Vagina (tissue), 2 donors: ENCODE results near the gene CDKN2D. TPM values are rescaled to one million over a fixed set of nuclear protein-coding genes. Genes with fewer than 3 reads are reported as not detected.
"Not testable (repeated sequence)": the region's sequence is repeated elsewhere in the genome, so short reads cannot be mapped to it uniquely, and the experiment has no call there.

Source experiments
- DNase-seq, 2 donors: peaks; one replicate each; pipeline ENCODE4 v3.0.0-alpha.2; 2017; ENCODE audit errors: extremely low spot score in 2 of 2
- H3K27ac ChIP-seq: fragments of 200-600 bp; sonication (generic); one replicate; pipeline ENCODE4 v1.5.1; 2019
- H3K27me3 ChIP-seq: fragments of 200-600 bp; sonication (generic); one replicate; pipeline ENCODE4 v1.5.1; 2019
- H3K36me3 ChIP-seq, 2 donors: fragments of 200-600 bp; sonication (generic); one replicate each; pipeline ENCODE4 v1.5.1; 2017 to 2019
- H3K4me1 ChIP-seq: fragments of 200-600 bp; sonication (generic); one replicate; pipeline ENCODE4 v1.5.1; 2019
- H3K4me3 ChIP-seq, 2 donors: fragments of 200-600 bp; sonication (generic); 1 replicate in 1 of 2; 2 replicates in 1 of 2; pipeline ENCODE4 v1.5.1; 2016 to 2019
- H3K9me3 ChIP-seq: fragments of 200-600 bp; sonication (generic); one replicate; pipeline ENCODE4 v1.5.1; 2019
- POLR2A ChIP-seq, 2 donors: fragments of 450-650 bp; IDR thresholded peaks; one replicate each; pipeline ENCODE4 v1.6.1; 2017; ENCODE audit warnings: antibody characterized with exemption in 2 of 2, mild to moderate bottlenecking in 2 of 2, moderate library complexity in 2 of 2
- POLR2AphosphoS5 ChIP-seq, 2 donors: sonication (generic); formaldehyde crosslinking; IDR thresholded peaks; one replicate each; pipeline ENCODE4 v1.9.0; 2017; ENCODE audit warnings: antibody characterized with exemption in 2 of 2, mild to moderate bottlenecking in 2 of 2, low read depth in 1 of 2; ENCODE audit not compliant: insufficient read depth in 1 of 2
- intact Hi-C: fragments of 100-400 bp; cut with DNase I; formaldehyde crosslinking; loops from one replicate; pipeline ENCODE4 v1.15.1; 2023
- total RNA-seq: library from RNA; depleted of rRNA; stranded (reverse); fragments of >200 nt; gene quantifications from one replicate; pipeline ENCODE4 v1.2.3, GENCODE V29; 2016
- TF ChIP-seq, protein P1 (sequence below), 3 experiments: fragments of 450-650 bp in 2 of 3; fragments of 200-600 bp in 1 of 3; sonication (generic) in 1 of 3; IDR thresholded peaks; one replicate each; pipeline ENCODE4 v1.5.1; 2017 to 2019; ENCODE audit warnings: antibody characterized with exemption in 3 of 3, mild to moderate bottlenecking in 2 of 3, moderate library complexity in 2 of 3

The CDKN2D gene
- total RNA-seq, 1 donor from 2014 or later: 22.8 TPM

DNA sequence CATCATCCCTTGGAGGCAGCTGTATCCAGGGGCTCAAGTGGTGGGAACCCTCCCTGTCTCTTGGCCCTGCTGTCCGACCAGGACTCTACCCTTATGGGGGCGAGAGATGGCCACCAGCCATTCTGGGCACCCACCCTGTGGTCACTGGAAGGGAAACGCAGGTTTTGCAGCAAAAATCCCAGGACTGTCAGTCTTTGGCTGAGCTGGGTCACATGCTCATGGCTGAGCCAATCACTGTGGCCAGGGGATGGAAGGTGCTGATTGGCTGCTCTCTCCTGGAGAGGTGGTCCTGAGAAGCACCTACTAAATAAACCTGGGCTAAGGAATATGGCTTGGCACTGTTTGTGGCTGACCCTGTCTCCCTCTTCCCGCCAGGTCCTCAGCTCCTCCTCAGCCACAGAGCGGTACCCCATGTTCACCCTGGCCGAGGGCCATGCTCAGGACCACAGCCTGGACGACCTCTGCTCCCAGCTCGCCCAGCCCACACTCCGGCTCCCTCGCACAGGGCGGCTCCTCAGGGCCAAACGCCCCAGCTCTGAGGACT, 16.2 kb downstream of the CDKN2D start:
- H3K27me3 ChIP-seq: no peaks in the 10 kb centered on the region
- H3K27ac ChIP-seq: no peak overlapping the region
- peaks cover 0 to 77% of the 10 kb centered on the region in 2 donors for H3K36me3 ChIP-seq
- no peaks in the 10 kb centered on the region for H3K9me3 ChIP-seq
- intact Hi-C loops: no loop called here
- H3K4me3 ChIP-seq: no peak overlapping the region
- peaks cover 47% of the 10 kb centered on the region for H3K4me1 ChIP-seq
- TF ChIP-seq POLR2AphosphoS5 (IDR thresholded peaks at IDR 0.05; ENCODE audit: insufficient read depth in 1 of 2, low read depth in 1 of 2) (no peak), POLR2A (IDR thresholded peaks at IDR 0.05) (no peak)
- TF ChIP-seq, protein P1, sequence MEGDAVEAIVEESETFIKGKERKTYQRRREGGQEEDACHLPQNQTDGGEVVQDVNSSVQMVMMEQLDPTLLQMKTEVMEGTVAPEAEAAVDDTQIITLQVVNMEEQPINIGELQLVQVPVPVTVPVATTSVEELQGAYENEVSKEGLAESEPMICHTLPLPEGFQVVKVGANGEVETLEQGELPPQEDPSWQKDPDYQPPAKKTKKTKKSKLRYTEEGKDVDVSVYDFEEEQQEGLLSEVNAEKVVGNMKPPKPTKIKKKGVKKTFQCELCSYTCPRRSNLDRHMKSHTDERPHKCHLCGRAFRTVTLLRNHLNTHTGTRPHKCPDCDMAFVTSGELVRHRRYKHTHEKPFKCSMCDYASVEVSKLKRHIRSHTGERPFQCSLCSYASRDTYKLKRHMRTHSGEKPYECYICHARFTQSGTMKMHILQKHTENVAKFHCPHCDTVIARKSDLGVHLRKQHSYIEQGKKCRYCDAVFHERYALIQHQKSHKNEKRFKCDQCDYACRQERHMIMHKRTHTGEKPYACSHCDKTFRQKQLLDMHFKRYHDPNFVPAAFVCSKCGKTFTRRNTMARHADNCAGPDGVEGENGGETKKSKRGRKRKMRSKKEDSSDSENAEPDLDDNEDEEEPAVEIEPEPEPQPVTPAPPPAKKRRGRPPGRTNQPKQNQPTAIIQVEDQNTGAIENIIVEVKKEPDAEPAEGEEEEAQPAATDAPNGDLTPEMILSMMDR (IDR thresholded peaks at IDR 0.05): no peak
- no peak for DNase-seq

DNA sequence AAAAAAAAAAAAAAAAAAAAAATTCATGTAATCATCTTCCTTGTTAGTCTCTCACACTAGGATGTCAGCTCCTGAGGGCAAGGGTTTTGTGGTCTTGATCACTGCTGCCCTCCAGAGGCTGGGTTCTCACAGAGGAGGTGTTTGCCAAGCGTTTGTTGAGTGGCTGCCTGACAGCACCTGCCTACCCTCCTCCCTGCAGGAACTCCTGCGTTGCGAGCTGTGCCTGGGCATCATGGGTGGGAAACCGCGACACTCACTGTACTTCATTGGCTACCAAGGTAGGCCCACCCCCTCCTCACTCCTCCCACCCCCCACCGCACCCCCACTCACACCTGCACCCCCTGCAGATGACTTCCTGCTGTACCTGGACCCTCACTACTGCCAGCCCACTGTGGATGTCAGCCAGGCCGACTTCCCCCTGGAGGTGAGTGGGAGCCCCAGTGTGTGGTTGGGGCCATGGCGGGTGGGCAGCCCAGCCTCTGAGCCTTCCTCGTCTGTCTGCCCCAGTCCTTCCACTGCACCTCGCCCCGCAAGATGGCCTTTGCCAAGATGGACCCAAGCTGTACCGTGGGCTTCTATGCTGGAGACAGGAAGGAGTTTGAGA, 17.0 kb downstream of the CDKN2D start:
- Histone ChIP-seq H3K4me1 (peaks cover 46% of the 10 kb centered on the region), H3K4me3 (no peak overlapping the region), H3K27ac (no peak overlapping the region), H3K9me3 (no peaks in the 10 kb centered on the region), H3K27me3 (no peaks in the 10 kb centered on the region), H3K36me3 (peaks cover 0 to 78% of the 10 kb centered on the region in 2 donors)
- TF ChIP-seq POLR2A (IDR thresholded peaks at IDR 0.05) (no peak), POLR2AphosphoS5 (IDR thresholded peaks at IDR 0.05; ENCODE audit: insufficient read depth in 1 of 2, low read depth in 1 of 2) (no peak)
- TF ChIP-seq, protein P1 (IDR thresholded peaks at IDR 0.05): no peak
- DNase-seq: no peak
- intact Hi-C loops: no loop called here

DNA sequence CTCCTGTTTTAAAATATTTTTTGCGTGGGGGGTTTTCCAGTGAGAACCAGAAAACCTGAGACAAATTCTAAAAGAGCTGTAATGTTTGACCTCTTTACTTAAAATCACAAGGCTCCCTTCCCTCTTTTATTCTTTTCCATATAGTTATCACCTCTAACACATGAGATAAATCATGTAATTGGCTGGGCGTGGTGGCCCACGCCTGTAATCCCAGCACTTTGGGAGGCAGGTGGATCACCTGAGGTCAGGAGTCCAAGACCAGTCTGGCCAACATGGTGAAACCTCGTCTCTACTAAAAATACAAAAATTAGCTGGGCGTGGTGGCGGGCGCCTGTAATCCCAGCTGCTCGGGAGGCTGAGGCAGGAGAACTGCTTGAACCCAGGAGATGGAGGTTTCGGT, 17.8 kb downstream of the CDKN2D start:
- H3K9me3 ChIP-seq, intact Hi-C loops: not testable (repeated sequence)
- H3K4me1 ChIP-seq: peaks cover 39% of the 10 kb centered on the region

DNA sequence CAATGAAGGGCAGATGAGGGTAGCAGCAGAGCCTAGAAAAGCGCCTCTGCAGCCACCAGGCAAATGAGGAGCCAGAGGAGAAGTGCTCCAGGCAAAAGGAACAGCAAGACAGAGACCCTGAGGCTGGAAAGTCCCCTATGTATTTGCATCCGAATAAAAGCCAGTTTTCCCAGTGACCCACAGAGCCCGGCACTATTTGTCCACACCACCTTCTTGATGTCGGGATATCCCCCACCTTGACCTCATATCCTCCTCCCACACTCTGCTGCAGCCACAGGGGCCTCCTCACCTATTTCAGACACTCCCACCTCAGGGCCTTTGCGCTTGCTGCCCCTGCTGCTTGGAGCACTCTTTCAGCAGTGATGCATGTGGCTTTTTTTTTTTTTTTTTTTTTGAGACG, 18.4 kb downstream of the CDKN2D start:
- no peak overlapping the region for H3K4me3 ChIP-seq
- no peaks in the 10 kb centered on the region for H3K9me3 ChIP-seq
- H3K4me1 ChIP-seq: peaks cover 39% of the 10 kb centered on the region
- DNase-seq: no peak
- H3K27ac ChIP-seq: no peak overlapping the region
- no peaks in the 10 kb centered on the region for H3K27me3 ChIP-seq
- no peak for TF ChIP-seq POLR2A (IDR thresholded peaks at IDR 0.05)
- TF ChIP-seq, protein P1 (IDR thresholded peaks at IDR 0.05): no peak
- no peak for TF ChIP-seq POLR2AphosphoS5 (IDR thresholded peaks at IDR 0.05; ENCODE audit: insufficient read depth in 1 of 2, low read depth in 1 of 2)
- intact Hi-C loops: no loop called here
- peaks cover 0 to 78% of the 10 kb centered on the region in 2 donors for H3K36me3 ChIP-seq

More for the DNA sequence above, 17.8 kb downstream of the CDKN2D start:
- not testable (repeated sequence) for H3K4me3 ChIP-seq, DNase-seq, H3K27me3 ChIP-seq, H3K27ac ChIP-seq
- H3K36me3 ChIP-seq: peaks cover 0 to 81% of the 10 kb centered on the region in 2 donors

DNA sequence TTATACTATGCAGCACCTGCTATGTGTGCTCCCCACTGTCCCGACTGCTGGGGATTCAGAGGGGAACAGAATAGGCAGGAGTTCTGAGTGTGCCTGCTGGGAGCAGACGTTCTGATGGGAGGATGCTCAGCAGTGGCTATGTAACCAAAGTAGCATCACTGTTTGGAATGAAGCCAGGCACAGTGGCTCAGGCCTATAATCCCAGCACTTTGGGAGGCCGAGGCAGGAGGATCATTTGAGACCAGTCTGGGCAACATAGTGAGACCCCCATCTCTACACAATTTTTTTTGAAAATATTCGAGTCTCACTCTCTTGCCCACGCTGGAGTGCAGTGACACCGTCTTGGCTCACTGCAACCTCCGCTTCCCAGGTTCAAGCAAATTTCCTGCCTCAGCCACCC, 19.0 kb downstream of the CDKN2D start:
- H3K27ac ChIP-seq: no peak overlapping the region
- peaks cover 0 to 76% of the 10 kb centered on the region in 2 donors for H3K36me3 ChIP-seq
- H3K4me1 ChIP-seq: peaks cover 39% of the 10 kb centered on the region
- no peak overlapping the region for H3K4me3 ChIP-seq
- TF ChIP-seq POLR2A (IDR thresholded peaks at IDR 0.05): no peak
- no peak for TF ChIP-seq POLR2AphosphoS5 (IDR thresholded peaks at IDR 0.05; ENCODE audit: insufficient read depth in 1 of 2, low read depth in 1 of 2)
- TF ChIP-seq, protein P1 (IDR thresholded peaks at IDR 0.05): no peak
- intact Hi-C loops: no loop called here
- no peaks in the 10 kb centered on the region for H3K9me3 ChIP-seq
- no peak for DNase-seq
- no peaks in the 10 kb centered on the region for H3K27me3 ChIP-seq
